Measurements from ENCODE around the gene PPM1N. TPM values are rescaled to one million over a fixed set of nuclear protein-coding genes. Genes with fewer than 3 reads are reported as not detected.

Gene PPM1N
- total RNA-seq, 1 donor from 2014 or later, result 0.67 TPM

GRCh38 chr19:45463241-45463640, 35.0 kb upstream of the PPM1N start:
- H3K27me3 ChIP-seq, result no peaks in the 10 kb centered on the region
- DNase-seq, result no peak
- H3K4me3 ChIP-seq, result no peak overlapping the region
- H3K4me1 ChIP-seq, result peaks cover 10% of the 10 kb centered on the region
- TF ChIP-seq CTCF (IDR thresholded peaks at IDR 0.05), result no peak
- no peak for ATAC-seq
- H3K27ac ChIP-seq, result no peak overlapping the region
- intact Hi-C loops (cut with DNase I), result no loop called here
- no peaks in the 10 kb centered on the region for H3K36me3 ChIP-seq
- H3K9me3 ChIP-seq, result no peaks in the 10 kb centered on the region

GRCh38 chr19:45464274-45464673, 34.0 kb upstream of the PPM1N start:
- intact Hi-C loops (cut with DNase I), result no loop called here
- H3K36me3 ChIP-seq, result no peaks in the 10 kb centered on the region
- no peak for DNase-seq
- no peak overlapping the region for H3K27ac ChIP-seq
- H3K9me3 ChIP-seq, result no peaks in the 10 kb centered on the region
- peaks cover 16% of the 10 kb centered on the region for H3K4me1 ChIP-seq
- ATAC-seq, result no peak
- no peak for TF ChIP-seq CTCF (IDR thresholded peaks at IDR 0.05)
- no peaks in the 10 kb centered on the region for H3K27me3 ChIP-seq
- no peak overlapping the region for H3K4me3 ChIP-seq

GRCh38 chr19:45464852-45465441, 33.3 kb upstream of the PPM1N start:
- no peak for DNase-seq

GRCh38 chr19:45467115-45467455, 31.2 kb upstream of the PPM1N start:
- peak overlapping the region; percentile 99 for H3K27ac ChIP-seq
- no peaks in the 10 kb centered on the region for H3K9me3 ChIP-seq
- H3K27me3 ChIP-seq, result no peaks in the 10 kb centered on the region
- intact Hi-C loops (cut with DNase I), result no loop called here
- no peaks in the 10 kb centered on the region for H3K36me3 ChIP-seq
- peak overlapping the region; percentile 81 for H3K4me3 ChIP-seq
- peaks cover 24% of the 10 kb centered on the region for H3K4me1 ChIP-seq
- DNase-seq, result no peak
- ATAC-seq, result no peak
- no peak for TF ChIP-seq CTCF (IDR thresholded peaks at IDR 0.05)

More at GRCh38 chr19:45464852-45465441, 33.3 kb upstream of the PPM1N start:
- intact Hi-C loops (cut with DNase I), result no loop called here
- H3K4me3 ChIP-seq, result no peak overlapping the region
- no peaks in the 10 kb centered on the region for H3K27me3 ChIP-seq
- peaks cover 20% of the 10 kb centered on the region for H3K4me1 ChIP-seq
- H3K36me3 ChIP-seq, result no peaks in the 10 kb centered on the region
- no peaks in the 10 kb centered on the region for H3K9me3 ChIP-seq
- H3K27ac ChIP-seq, result no peak overlapping the region
- no peak for TF ChIP-seq CTCF (IDR thresholded peaks at IDR 0.05)
- ATAC-seq, result no peak

GRCh38 chr19:45467456-45468158, 30.6 kb upstream of the PPM1N start, which contains the start of gene FOSB:
FOSB (plus strand) TSS chr19:45467996; CDS start chr19:45468587, 591 bp downstream.
- Histone ChIP-seq H3K27me3 (no peaks in the 10 kb centered on the region), H3K27ac (peak within 1 kb of the TSS; percentile 99), H3K36me3 (no peaks in the 10 kb centered on the region), H3K4me1 (peaks cover 28% of the 10 kb centered on the region), H3K9me3 (no peaks in the 10 kb centered on the region), H3K4me3 (peak within 1 kb of the TSS; percentile 81)
- no peak for TF ChIP-seq CTCF (IDR thresholded peaks at IDR 0.05)
- intact Hi-C loops (cut with DNase I), result no loop called here
- peak; percentile 96 for DNase-seq
- peak; percentile 57 for ATAC-seq

All from upper lobe of right lung (tissue), 1 donor.